GM12878 (cell line): ENCODE results near the gene UBC. TPM values are rescaled to one million over a fixed set of nuclear protein-coding genes. Genes with fewer than 3 reads are reported as not detected.

ENCODE experiments used
- BCL3 ChIP-seq: IDR thresholded peaks from 2 replicates; pipeline ENCODE4 v1.6.1; 2011; ENCODE audit warnings: borderline replicate concordance, low read depth, mild to moderate bottlenecking, moderate library complexity, low read length; ENCODE audit not compliant: insufficient read depth, poor library complexity, severe bottlenecking
- E2F4 ChIP-seq: IDR thresholded peaks from 2 replicates; pipeline ENCODE4 v1.6.1; 2012; ENCODE audit warnings: low read depth, low read length, improper control_type of control experiment
- EGR1 ChIP-seq, 2 experiments: IDR thresholded peaks; 1 replicate in 1 of 2; 2 replicates in 1 of 2; pipeline ENCODE4 v1.6.1; 2011 to 2012; ENCODE audit warnings: low read depth in 2 of 2, low read length in 2 of 2, borderline replicate concordance in 1 of 2, mild to moderate bottlenecking in 1 of 2, moderate library complexity in 1 of 2
- ESRRA ChIP-seq: IDR thresholded peaks from 2 replicates; pipeline ENCODE4 v1.6.1; 2012; ENCODE audit warnings: mild to moderate bottlenecking, low read length, improper control_type of control experiment
- ETV6 ChIP-seq, 2 experiments: fragments of 450-650 bp in 1 of 2; IDR thresholded peaks in 1 of 2; conservative IDR thresholded peaks in 1 of 2; 2 replicates each; pipeline ENCODE4 v1.6.1; 2014; ENCODE audit warnings: antibody characterized with exemption in 1 of 2, borderline replicate concordance in 1 of 2, low read depth in 1 of 2, mild to moderate bottlenecking in 1 of 2, moderate library complexity in 1 of 2
- FOXM1 ChIP-seq: IDR thresholded peaks from 2 replicates; pipeline ENCODE4 v1.6.1; 2012; ENCODE audit warnings: low read depth, mild to moderate bottlenecking, inconsistent platforms, low read length, moderate library complexity
- HSF1 ChIP-seq: fragments of 150-350 bp; IDR thresholded peaks from 2 replicates; pipeline ENCODE4 v1.6.1; 2014; ENCODE audit warnings: mild to moderate bottlenecking, low read depth, low read length
- JUND ChIP-seq: IDR thresholded peaks from 2 replicates; pipeline ENCODE4 v1.6.1; 2012; ENCODE audit warnings: low read depth, mild to moderate bottlenecking, low read length, improper control_type of control experiment, moderate library complexity
- LARP7 ChIP-seq: fragments of 450-650 bp; IDR thresholded peaks from 2 replicates; pipeline ENCODE4 v1.6.1; 2017; ENCODE audit warnings: mild to moderate bottlenecking
- MYC ChIP-seq: IDR thresholded peaks from 2 replicates; pipeline ENCODE4 v1.6.1; 2011; ENCODE audit warnings: mild to moderate bottlenecking, low read length, moderate library complexity, inconsistent platforms; ENCODE audit not compliant: insufficient read depth, insufficient replicate concordance, insufficient read length, severe bottlenecking
- SIX5 ChIP-seq: IDR thresholded peaks from 2 replicates; pipeline ENCODE4 v1.6.1; 2011; ENCODE audit warnings: mild to moderate bottlenecking, low read depth, low read length, moderate library complexity; ENCODE audit not compliant: severe bottlenecking
- SKIL ChIP-seq: fragments of 450-650 bp; IDR thresholded peaks from 2 replicates; pipeline ENCODE4 v1.6.1; 2017; ENCODE audit warnings: mild to moderate bottlenecking, low read depth, inconsistent platforms; ENCODE audit not compliant: poor library complexity, severe bottlenecking
- SMARCA5 ChIP-seq: fragments of 450-650 bp; IDR thresholded peaks from 2 replicates; pipeline ENCODE4 v1.6.1; 2017; ENCODE audit warnings: mild to moderate bottlenecking
- SMC3 ChIP-seq: IDR thresholded peaks from 2 replicates; pipeline ENCODE4 v1.6.1; 2011; ENCODE audit warnings: low read length, improper control_type of control experiment, borderline replicate concordance
- STAT3 ChIP-seq: IDR thresholded peaks from 2 replicates; pipeline ENCODE4 v1.6.1; 2011; ENCODE audit warnings: low read depth, low read length, improper control_type of control experiment
- YY1 ChIP-seq: IDR thresholded peaks from 2 replicates; pipeline ENCODE4 v1.6.1; 2011; ENCODE audit warnings: low read depth, mild to moderate bottlenecking, low read length
- ZNF384 ChIP-seq: IDR thresholded peaks from 2 replicates; pipeline ENCODE4 v1.6.1; 2012; ENCODE audit warnings: low read depth, mild to moderate bottlenecking, low read length, improper control_type of control experiment, borderline replicate concordance
- polyA plus RNA-seq, 11 experiments: library from polyadenylated mRNA; depleted of rRNA in 4 of 11; unstranded in 6 of 11; stranded (reverse) in 5 of 11; fragments of >200 nt; fragmentation: Nextera tagmentation in 4 of 11; fragmentation: Illumina TruSeq in 1 of 11; extraction: Ambion mirVana in 4 of 11; extraction: Trizol in 1 of 11; gene quantifications; 1 replicate in 1 of 11; 2 replicates in 10 of 11; pipeline versions ENCODE4 v1.2.1 to v1.2.3, GENCODE V29; 2011 to 2016; ENCODE audit warnings: inconsistent platforms in 2 of 11, missing spikeins in 2 of 11, low read depth in 1 of 11
- total RNA-seq, 4 experiments: library from RNA; depleted of rRNA in 3 of 4; stranded (reverse); fragments of >200 nt in 3 of 4; fragmentation: Illumina TruSeq in 1 of 4; extraction: Trizol in 1 of 4; gene quantifications; 2 replicates each; pipeline versions ENCODE4 v1.2.1 to v1.2.3, GENCODE V29; 2013 to 2021
- TF ChIP-seq, protein P1 (sequence below): fragments of 450-650 bp; formaldehyde crosslinking; IDR thresholded peaks from 2 replicates; pipeline ENCODE4 v1.5.0; 2022; ENCODE audit warnings: mild to moderate bottlenecking, missing genetic modification characterization

Gene UBC
- total and polyA plus RNA-seq, 10 of the 15 experiments (the other 5 are each of a cell fraction or from before 2014, with no cell fraction given): 653 to 1,666 (median 874) TPM

DNA sequence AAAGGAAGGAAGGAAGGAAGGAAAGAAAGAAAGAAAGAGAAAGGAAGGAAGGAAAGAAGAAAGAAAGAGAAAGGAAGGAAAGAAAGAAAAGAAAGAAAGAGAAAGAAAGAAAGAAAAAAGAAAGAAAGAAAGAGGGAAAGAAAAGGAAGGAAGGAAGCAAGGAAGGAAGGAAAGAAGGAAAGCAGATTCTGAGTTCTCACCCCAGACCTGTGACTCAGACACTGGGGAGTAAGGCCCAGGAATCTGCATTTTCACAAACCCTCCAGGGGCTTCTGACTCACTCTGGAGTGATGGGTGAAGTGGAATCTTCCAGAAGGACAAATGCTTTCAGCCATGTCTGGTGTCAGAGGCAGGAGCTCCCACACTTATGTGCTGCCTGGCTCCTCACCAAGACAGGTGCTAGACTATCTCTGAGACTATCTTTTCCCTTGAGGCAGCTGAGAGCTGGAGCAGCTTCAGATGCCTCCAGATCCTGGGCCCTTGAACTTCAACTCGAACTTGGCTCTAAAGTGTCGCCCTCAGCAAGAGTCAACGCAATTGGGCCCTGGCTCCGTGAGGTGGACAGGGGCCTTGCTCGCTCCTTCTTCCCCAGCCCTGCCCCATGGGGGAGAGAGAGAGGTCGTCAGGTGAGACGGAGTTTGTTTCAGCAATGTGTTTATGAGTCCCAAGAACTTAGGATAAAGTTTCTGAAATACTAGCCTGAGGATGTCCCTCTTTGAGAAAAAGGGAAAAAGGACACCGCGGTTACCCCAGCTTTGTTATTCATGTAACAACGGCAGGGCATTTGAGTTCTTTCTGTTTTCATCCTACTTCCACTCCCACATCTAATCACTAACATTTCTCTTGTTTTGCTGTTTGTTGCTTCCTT is 31.0 kb downstream of the UBC start (continued):
- TF ChIP-seq SIX5: no peak
- TF ChIP-seq ESRRA: no peak
- TF ChIP-seq SMARCA5: no peak
- no peak for TF ChIP-seq STAT3
- no peak for TF ChIP-seq LARP7
- TF ChIP-seq EGR1 (IDR thresholded peaks at IDR 0.05; ENCODE audit: borderline replicate concordance in 1 of 2, low read depth in 2 of 2, low read length in 2 of 2): 0 out of 3 replicates have a peak, but pooled peaks of 1 of the 2 experiments have one; percentile 37
- no peak for TF ChIP-seq FOXM1
- no peak for TF ChIP-seq MYC
- no peak for TF ChIP-seq ZNF384
- no peak for TF ChIP-seq HSF1
- no peak for TF ChIP-seq SKIL
- TF ChIP-seq ETV6 (conservative IDR thresholded peaks at IDR 0.05 in 1 of 2, IDR thresholded peaks at IDR 0.05 in 1 of 2; ENCODE audit: borderline replicate concordance in 1 of 2, low read depth in 1 of 2): peak in 1 of 2 experiments; percentile 90; a peak in 2 of 4 replicates
- no peak for TF ChIP-seq YY1
- TF ChIP-seq, protein P1, sequence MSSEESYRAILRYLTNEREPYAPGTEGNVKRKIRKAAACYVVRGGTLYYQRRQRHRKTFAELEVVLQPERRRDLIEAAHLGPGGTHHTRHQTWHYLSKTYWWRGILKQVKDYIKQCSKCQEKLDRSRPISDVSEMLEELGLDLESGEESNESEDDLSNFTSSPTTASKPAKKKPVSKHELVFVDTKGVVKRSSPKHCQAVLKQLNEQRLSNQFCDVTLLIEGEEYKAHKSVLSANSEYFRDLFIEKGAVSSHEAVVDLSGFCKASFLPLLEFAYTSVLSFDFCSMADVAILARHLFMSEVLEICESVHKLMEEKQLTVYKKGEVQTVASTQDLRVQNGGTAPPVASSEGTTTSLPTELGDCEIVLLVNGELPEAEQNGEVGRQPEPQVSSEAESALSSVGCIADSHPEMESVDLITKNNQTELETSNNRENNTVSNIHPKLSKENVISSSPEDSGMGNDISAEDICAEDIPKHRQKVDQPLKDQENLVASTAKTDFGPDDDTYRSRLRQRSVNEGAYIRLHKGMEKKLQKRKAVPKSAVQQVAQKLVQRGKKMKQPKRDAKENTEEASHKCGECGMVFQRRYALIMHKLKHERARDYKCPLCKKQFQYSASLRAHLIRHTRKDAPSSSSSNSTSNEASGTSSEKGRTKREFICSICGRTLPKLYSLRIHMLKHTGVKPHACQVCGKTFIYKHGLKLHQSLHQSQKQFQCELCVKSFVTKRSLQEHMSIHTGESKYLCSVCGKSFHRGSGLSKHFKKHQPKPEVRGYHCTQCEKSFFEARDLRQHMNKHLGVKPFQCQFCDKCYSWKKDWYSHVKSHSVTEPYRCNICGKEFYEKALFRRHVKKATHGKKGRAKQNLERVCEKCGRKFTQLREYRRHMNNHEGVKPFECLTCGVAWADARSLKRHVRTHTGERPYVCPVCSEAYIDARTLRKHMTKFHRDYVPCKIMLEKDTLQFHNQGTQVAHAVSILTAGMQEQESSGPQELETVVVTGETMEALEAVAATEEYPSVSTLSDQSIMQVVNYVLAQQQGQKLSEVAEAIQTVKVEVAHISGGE (CRISPR knock-in tag): no peak
- no peak for TF ChIP-seq SMC3
- TF ChIP-seq E2F4: no peak
- no peak for TF ChIP-seq JUND
- no peak for TF ChIP-seq BCL3
